Measurements from ENCODE around the gene ROBO2.

The ROBO2 gene

DNA sequence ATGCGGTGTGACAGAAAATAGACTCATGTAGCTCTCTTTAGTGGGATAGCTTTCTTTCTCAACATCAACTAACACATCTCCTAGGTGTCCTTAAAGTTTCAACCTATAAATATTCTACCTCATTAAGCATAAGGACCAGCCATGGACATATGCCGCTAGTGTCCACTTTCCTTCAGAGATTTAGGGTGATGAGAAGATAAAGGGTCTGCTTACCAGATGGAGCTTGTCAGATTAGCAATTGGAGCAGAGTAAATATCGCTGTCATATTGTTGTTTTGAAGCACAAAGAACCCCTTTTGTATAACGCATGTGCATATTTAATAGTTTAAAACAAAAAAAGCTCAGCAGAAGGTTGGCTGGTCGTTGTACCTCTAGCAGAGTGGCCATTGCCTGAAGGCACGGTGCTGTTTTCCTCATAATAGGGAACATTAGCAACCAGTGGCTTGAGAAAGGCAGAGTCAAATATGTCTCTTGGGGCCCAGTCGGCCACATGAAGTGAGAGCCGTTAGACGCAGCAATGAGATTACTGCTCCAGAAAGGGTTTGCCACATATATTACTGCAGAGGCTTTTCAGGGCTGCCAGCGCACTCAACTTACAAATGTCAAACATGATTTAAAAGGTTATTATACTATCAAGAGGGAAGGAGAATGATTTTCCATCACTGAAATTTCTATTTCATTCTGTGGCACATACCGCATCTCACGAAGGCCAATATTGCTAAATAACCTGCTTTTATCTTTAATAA is 264.2 kb downstream of the ROBO2 start:
- in situ Hi-C loops (cut with MboI; ENCODE audit: low pct_unique_long_range_greater_than_20kb, low sequenced_read_pairs), result no loop called here

DNA sequence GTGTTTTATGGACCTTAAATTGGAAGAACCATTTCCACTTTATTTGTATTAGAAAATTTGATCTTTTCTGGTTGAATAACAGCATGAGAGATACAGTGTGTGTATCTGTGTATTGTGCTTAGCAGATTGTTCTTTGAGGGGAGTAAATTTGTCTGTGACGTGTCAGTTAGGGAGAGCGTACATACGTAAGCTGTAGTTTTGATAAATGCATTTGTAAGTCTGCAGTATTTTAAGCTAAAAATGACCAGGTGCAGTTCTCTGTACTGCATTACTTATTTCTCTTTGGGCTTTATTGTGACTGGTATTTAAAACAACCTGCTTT is 264.8 kb downstream of the ROBO2 start:
- in situ Hi-C loops (cut with MboI; ENCODE audit: low pct_unique_long_range_greater_than_20kb, low sequenced_read_pairs), result no loop called here

More for the DNA sequence above, 264.2 kb downstream of the ROBO2 start:
- DNase-seq, result no peak

DNA sequence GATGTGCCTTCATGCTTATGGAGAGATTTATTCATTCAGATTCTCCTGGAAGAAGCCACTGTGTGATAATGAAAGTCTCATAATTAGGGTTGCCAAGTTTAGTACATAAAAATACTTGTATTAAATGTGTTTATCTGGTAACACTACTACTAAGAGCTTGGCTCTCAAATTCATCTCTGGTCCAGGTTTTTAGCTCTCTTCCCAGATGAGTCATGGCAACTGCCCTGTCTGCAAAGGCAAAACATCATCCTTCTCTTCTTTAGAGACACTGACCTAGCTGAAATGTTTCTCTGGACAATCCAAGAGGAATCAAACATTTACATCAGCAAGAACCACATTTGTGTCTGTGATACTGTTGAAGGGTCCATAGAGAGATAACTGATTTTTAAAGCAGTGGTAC is 269.6 kb downstream of the ROBO2 start:
- in situ Hi-C loops (cut with MboI; ENCODE audit: low pct_unique_long_range_greater_than_20kb, low sequenced_read_pairs), result no loop called here

More for the DNA sequence above, 264.8 kb downstream of the ROBO2 start:
- DNase-seq, result no peak

DNA sequence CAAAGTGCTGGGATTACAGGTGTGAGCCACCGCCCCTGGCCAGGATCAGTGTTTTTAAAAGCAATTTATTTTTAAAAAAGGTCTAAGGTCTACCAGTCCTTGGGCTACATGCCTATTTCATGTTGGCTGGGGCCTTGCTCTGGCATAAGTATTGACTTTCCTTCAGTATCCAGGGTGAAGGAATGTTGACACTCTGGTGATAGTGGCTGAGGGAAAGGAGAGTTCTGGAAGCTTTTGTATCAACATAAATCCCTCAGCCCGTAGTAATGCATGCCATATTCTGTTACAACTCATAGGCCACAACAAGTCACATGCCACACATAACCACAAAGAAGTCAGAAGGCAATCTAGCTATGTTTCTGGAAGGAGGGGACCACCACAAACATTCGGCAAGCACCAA is 273.9 kb downstream of the ROBO2 start:
- no peak for DNase-seq
- in situ Hi-C loops (cut with MboI; ENCODE audit: low pct_unique_long_range_greater_than_20kb, low sequenced_read_pairs), result no loop called here

More for the DNA sequence above, 269.6 kb downstream of the ROBO2 start:
- DNase-seq, result no peak

DNA sequence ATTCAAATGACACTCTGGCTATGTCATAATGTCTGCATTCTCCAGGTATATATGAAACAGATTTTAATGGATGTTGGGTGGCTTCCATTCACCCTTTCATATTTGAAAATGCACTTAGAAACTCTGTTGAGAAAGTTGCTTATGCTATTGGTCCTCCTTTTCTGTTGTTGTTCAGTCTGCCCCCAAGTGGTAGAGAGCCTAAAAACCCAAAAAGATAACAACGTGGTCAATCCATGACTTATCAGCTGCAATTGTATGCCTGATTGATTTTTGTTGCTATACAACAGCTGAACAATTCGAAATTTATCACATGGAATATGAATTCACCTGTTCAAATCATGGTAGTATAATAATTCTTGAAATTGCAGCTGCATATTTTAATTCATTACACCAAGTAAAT is 279.8 kb downstream of the ROBO2 start:
- in situ Hi-C loops (cut with MboI; ENCODE audit: low pct_unique_long_range_greater_than_20kb, low sequenced_read_pairs), result no loop called here
- peak; percentile 39 for DNase-seq

DNA sequence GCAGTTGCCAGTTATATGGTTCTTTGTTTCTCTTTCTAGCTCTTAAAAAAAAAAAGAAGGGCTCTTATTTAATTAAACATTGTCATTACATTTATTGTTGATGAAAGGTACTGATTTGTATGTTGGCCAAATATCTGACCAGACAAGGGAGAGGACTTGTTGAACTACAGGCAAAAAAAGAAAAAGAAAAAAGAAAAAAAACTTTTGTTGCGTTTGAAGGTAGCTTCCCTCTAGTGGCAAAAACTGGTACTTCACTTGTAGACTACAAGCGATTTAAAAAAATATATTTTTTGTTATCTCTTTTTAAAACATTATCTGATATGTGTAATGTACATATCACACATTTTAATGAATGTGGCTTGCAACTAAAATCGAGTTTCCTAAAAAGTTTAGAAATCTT is 280.6 kb downstream of the ROBO2 start:
- in situ Hi-C loops (cut with MboI; ENCODE audit: low pct_unique_long_range_greater_than_20kb, low sequenced_read_pairs), result no loop called here
- DNase-seq, result peak; percentile 31

DNA sequence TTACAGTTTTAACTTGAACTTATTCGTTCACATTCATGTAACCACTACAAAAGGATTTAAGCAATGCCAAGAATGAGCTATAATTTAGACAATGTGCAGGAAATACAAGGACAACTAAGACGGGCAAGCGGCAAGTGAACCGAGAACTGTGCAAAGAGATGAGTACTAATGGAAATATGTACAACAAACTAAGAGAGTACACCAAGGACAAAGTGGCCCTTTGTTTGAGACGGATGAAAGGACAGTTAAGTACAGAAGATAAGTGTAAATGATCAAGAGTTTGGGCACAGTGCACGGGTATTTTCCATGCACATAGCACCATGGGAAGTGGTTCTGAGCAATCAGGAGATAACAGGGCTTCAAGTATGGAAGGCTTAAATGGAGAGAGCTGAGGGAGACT is 281.7 kb downstream of the ROBO2 start:
- peak; percentile 2 for DNase-seq
- in situ Hi-C loops (cut with MboI; ENCODE audit: low pct_unique_long_range_greater_than_20kb, low sequenced_read_pairs), result no loop called here

DNA sequence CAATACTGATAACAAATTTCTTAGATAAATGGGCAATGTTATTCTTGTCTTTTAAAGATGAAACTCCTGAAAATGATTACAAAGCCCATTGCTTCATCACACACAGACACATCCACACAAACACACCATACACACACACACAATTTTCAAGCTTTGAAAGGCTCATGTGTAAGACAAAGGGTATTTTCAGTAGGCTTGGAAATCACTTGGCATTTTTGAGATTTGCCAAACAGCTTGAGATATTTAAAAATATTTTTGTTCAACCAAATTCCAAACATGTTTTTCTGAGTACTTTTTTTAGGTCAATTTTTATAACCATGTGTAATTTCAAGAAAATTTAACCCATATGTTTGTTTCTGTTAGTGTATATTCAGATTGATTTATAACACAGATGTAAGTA is 283.7 kb downstream of the ROBO2 start:
- in situ Hi-C loops (cut with MboI; ENCODE audit: low pct_unique_long_range_greater_than_20kb, low sequenced_read_pairs), result no loop called here
- DNase-seq, result no peak

DNA sequence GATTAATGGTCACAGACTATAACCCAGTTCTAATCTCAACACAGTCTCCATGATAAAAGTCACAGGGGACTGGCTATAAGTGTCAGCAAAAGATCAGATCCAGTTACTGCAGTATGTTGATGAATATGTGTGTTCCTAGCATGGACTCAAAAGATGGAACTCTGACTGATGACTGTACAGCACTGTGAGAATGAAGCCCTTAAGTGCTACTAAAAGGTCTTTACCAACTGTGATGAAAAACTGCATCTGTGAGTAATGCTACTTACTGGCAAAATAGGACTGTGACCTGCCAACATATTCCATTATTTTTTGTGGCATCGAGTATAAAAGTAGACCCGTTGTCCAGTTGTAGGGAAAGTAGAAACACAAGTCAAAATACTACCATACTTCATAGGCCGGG is 284.2 kb downstream of the ROBO2 start:
- no peak for DNase-seq
- in situ Hi-C loops (cut with MboI; ENCODE audit: low pct_unique_long_range_greater_than_20kb, low sequenced_read_pairs), result no loop called here

DNA sequence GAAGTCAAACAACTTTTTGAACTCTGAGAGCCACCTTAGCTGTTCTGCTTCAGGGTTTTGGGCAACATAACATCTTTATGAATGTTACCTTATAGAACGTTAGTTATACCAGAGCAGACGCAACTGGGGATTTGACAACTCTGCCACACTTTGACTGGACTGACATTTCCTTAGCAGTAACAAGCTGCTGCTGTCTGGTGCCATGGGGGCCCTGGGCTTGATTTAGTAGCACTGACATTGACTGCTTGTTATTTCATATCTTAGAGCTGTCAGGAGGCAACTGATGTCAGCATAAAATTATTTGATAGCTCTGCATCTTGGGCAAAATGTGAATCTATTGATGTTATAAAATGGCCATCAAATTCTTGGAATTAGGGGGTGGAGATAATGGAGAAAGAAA is 285.4 kb downstream of the ROBO2 start:
- DNase-seq, result no peak
- in situ Hi-C loops (cut with MboI; ENCODE audit: low pct_unique_long_range_greater_than_20kb, low sequenced_read_pairs), result no loop called here

DNA sequence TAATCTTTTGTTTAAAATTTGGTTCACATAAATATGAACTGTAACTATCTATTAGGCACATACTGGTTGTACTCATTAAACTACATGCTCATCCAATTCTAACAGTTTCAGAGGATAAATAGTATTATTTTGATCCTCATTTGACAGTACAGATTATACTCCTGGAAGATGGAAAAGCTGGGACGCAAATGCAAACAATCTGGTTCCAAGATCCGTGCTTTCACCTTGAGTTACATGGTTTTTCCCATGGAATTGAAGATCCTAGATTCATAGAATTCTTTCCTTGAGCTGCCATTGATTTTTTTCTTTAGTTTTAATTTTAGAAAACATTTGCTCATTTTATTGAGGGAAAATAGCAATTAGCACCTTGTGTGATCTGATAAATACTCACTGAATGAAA is 285.8 kb downstream of the ROBO2 start:
- DNase-seq, result no peak
- in situ Hi-C loops (cut with MboI; ENCODE audit: low pct_unique_long_range_greater_than_20kb, low sequenced_read_pairs), result no loop called here

DNA sequence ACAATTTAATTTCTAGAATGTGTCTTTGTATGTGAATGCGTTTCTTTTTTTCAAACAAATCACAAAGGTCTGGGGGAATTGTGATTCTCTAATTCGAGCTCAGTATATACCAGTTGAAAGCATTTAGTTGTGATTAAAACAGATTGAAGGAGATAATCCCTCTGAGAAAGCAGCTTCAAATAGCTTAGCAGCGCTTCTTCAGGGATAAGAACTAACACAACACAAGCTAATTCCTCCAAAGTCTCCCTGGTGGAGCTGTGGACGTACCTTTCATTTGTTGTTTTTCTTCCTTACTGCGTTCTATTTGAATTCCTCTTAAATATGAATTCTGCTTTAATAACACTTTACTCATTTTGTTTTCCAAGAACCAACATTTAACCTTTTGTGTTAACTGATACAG is 286.7 kb downstream of the ROBO2 start:
- in situ Hi-C loops (cut with MboI; ENCODE audit: low pct_unique_long_range_greater_than_20kb, low sequenced_read_pairs), result no loop called here
- no peak for DNase-seq

DNA sequence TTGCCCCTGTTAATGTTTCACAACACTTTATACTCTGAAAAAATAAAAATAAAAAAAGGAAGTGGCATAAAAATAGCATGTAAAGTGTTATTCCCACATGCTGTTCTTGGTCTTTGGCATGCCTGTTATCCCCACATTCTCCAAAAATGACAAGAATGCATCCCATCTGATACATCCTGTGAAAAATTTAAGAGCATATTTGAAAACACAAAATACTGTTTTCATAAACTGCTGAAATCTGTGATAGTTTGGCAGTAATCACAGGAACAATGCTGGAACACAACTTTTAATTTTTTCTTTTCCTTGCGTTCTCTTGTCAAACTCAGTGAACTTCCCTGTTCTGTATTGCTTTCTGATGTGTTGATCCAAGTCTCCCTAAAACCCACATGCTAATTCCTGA is 288.8 kb downstream of the ROBO2 start:
- in situ Hi-C loops (cut with MboI; ENCODE audit: low pct_unique_long_range_greater_than_20kb, low sequenced_read_pairs), result no loop called here
- DNase-seq, result no peak

DNA sequence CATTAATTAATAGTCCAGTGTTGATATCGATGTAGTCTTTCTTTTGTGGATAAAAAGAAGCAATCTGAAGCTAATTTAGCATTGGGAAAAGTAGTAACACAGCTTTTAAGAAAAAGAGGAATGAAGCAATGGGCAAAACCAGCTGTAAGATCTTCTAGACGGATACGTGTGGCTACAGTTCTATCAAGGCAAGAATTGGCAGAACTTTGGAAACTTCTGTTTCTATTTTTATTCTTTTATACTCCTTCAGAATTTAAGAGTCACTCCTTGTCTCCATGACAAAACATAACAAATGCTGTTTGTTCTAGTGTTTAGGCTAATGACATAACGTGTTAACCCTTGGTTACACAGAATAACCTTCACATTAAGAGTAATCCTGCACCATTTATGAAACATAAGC is 289.2 kb downstream of the ROBO2 start:
- in situ Hi-C loops (cut with MboI; ENCODE audit: low pct_unique_long_range_greater_than_20kb, low sequenced_read_pairs), result no loop called here
- no peak for DNase-seq

DNA sequence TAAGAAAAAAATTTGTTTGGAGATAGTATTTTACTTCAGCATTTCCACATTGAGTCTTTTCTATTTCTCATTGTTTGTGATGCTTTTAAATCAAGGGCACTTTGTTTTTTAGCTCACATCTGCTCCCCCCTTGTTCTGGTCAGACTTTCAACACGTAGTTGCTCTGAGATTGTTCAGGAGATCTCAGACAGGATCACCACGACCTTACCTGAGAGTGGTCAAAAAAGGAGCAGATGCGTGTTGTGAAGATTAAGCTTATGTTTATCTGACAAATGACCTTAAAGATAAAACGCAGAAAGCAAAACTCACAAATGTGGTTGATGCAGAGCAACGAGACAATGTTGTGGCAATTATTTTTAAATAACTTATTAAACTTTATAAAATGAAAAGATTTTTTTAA is 298.3 kb downstream of the ROBO2 start:
- DNase-seq, result no peak
- in situ Hi-C loops (cut with MboI; ENCODE audit: low pct_unique_long_range_greater_than_20kb, low sequenced_read_pairs), result no loop called here

DNA sequence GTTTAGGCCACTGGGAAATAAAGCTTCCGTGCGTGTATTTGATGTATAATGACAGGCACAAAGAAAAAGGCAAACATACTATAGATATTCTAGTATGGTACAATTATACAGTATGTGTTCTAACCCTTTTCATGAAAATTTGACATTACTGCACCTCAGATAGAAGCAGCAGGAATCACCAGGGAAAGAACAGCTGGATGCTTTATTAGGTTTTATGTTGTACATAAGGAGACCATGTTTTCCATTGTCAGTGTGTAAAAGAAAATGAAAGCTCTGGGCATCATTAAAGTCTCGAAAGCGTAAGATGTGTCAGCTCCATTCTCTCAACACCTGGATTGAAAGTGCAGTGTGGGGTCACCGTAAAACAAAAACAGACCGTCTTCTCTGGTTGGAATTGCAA is 302.1 kb downstream of the ROBO2 start:
- in situ Hi-C loops (cut with MboI; ENCODE audit: low pct_unique_long_range_greater_than_20kb, low sequenced_read_pairs), result no loop called here
- DNase-seq, result no peak

DNA sequence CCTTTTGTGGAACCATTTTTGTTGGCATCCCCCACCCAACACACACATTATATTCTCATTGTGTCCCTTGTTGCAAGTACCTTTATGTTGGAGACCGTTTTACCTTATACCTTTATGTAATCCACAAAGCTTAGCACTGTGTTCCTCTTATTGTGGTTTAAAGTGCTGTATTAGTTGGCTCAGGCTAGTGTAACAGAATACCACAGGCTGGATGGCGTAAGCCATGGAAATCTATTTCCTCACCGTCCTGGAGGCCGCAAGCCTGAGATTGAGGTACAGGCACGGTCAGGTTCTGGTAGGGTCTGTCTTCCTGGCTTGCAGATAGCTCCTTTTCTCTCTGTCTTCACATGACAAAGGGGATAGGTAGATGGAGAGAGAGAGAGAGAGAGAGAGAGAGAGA is 302.8 kb downstream of the ROBO2 start:
- in situ Hi-C loops (cut with MboI; ENCODE audit: low pct_unique_long_range_greater_than_20kb, low sequenced_read_pairs), result no loop called here
- DNase-seq, result no peak

DNA sequence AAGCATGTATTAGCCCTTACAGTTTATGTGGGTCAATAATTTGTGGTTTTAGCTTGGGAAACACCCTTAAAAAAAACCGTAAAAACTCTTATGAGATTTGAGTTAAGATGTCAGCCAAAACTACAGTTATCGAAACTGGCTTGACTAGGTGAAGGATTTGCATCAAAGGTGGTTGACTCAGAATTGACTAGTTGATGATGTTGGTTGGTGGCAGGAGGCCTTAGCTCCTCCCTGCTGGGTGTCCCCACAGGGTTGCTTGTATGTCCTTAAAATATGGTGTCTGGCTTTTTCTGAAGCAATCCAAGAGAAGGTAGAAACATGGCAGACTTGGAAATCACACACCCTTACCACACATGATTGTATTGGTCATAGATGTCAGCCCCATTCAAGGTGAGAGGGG is 305.1 kb downstream of the ROBO2 start:
- in situ Hi-C loops (cut with MboI; ENCODE audit: low pct_unique_long_range_greater_than_20kb, low sequenced_read_pairs), result no loop called here
- no peak for DNase-seq

DNA sequence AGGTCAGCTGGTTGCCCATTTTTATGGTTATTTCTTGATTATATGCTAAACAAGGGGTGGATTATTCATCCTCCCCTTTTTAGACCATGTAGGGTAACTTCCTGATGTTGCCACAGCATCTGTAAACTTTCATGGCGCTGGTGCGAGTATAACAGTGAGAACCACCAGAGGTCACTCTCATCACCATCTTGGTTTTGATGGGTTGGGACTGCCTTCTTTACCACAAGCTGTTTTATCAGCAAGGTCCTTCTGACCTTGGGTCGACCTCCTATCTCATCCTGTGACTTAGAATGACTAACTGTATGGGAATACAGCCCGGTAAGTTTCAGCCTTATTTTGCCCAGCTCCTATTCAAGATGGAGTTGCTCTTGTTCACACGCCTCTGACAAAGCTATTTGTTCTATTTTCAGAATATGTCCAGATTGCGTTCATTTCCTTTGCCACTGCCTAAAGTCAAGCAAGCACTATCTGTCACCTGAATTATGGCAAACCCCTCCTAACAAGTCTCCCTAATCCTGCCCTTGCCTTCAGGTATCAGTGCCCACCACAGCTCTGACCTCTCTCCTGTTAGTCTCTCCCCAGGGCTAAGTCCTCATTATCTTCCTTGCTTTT is 308.5 kb downstream of the ROBO2 start:
- in situ Hi-C loops (cut with MboI; ENCODE audit: low pct_unique_long_range_greater_than_20kb, low sequenced_read_pairs), result no loop called here
- DNase-seq, result peak; percentile 21

DNA sequence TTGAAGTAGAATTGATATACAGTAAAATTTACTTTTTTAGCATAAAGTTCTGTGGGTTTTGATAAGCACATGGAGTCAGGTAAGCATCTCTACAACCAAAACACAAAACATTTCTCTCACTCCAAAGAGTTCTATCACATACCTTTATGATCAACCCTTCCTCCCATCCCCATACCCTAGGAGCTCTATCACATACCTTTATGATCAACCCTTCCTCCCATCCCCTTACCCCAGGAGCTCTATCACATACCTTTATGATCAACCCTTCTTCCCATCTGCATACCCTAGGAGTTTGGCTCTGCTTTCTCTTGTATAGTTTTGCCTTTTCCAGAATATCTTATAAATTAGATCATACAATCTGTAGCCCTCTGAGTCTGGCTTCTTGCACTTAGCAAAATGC is 315.1 kb downstream of the ROBO2 start:
- in situ Hi-C loops (cut with MboI; ENCODE audit: low pct_unique_long_range_greater_than_20kb, low sequenced_read_pairs), result no loop called here
- DNase-seq, result no peak

DNA sequence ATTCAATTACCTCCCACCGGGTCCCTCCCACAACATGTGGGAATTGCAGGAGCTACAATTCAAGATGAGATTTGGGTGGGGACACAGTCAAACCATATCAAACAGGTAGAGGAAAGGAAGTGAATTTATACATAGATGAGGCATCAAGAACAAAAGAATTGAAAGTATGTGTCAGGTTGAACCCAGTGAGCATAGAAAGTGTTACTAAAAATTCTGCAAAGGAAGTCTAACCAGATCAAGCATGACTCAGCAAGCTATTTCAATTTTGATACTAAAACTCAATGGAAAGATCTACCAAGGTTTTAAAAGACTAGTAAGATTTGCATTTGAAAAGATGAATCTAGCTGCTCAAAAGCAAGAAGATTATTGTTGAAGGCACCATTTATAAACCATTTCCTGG is 323.0 kb downstream of the ROBO2 start:
- in situ Hi-C loops (cut with MboI; ENCODE audit: low pct_unique_long_range_greater_than_20kb, low sequenced_read_pairs), result no loop called here
- no peak for DNase-seq

Measured in KBM-7 (cell line).